GM21737 (cell line): ENCODE data around the gene FLNA.
A peak's percentile ranks its signal among the peaks of the same experiment; 100 is the strongest.
"Not testable (repeated sequence)": the region's sequence is repeated elsewhere in the genome, so short reads cannot be mapped to it uniquely, and the experiment has no call there.

Experiments
- ATAC-seq: cut with Tn5 transposase; IDR thresholded peaks from one replicate; pipeline ENCODE4 v1.9.1; 2021; ENCODE audit warnings: mild to moderate bottlenecking, moderate library complexity; ENCODE audit not compliant: unreplicated experiment

FLNA gene

GRCh38 chrX:154343063-154343462, 31.4 kb downstream of the FLNA start:
- not testable (repeated sequence) for ATAC-seq

GRCh38 chrX:154341399-154342298, 32.8 kb downstream of the FLNA start:
- ATAC-seq, result peak; percentile 71

- ATAC-seq, result no peak
Measured at GRCh38 chrX:154334496-154334895, 39.9 kb downstream of the FLNA start.

GRCh38 chrX:154333837-154334271, 40.6 kb downstream of the FLNA start:
- no peak for ATAC-seq

- ATAC-seq, result no peak
Measured at GRCh38 chrX:154333116-154333515, 41.3 kb downstream of the FLNA start.

- ATAC-seq, result no peak
Measured at GRCh38 chrX:154332561-154332960, 41.9 kb downstream of the FLNA start.

GRCh38 chrX:154329294-154329693, 45.1 kb downstream of the FLNA start:
- no peak for ATAC-seq

GRCh38 chrX:154328646-154329045, 45.8 kb downstream of the FLNA start:
- no peak for ATAC-seq

GRCh38 chrX:154327038-154327820, 47.2 kb downstream of the FLNA start:
- ATAC-seq, result no peak

GRCh38 chrX:154325541-154325940, 48.9 kb downstream of the FLNA start:
- ATAC-seq, result no peak

- no peak for ATAC-seq
Measured at GRCh38 chrX:154323537-154323936, 50.9 kb downstream of the FLNA start.

- no peak for ATAC-seq
Measured at GRCh38 chrX:154322890-154323289, 51.5 kb downstream of the FLNA start.

GRCh38 chrX:154321594-154321993, 52.8 kb downstream of the FLNA start:
- ATAC-seq, result no peak

GRCh38 chrX:154321152-154321551, 53.3 kb downstream of the FLNA start:
- no peak for ATAC-seq

GRCh38 chrX:154320406-154320805, 54.0 kb downstream of the FLNA start:
- ATAC-seq, result no peak

- ATAC-seq, result no peak
Measured at GRCh38 chrX:154317391-154317995, 56.9 kb downstream of the FLNA start.

- ATAC-seq, result no peak
Measured at GRCh38 chrX:154315416-154315815, 59.0 kb downstream of the FLNA start.

- no peak for ATAC-seq
Measured at GRCh38 chrX:154313147-154313546, 61.3 kb downstream of the FLNA start.

GRCh38 chrX:154312116-154312515, 62.3 kb downstream of the FLNA start:
- ATAC-seq, result no peak

GRCh38 chrX:154310616-154311536, 63.6 kb downstream of the FLNA start:
- ATAC-seq, result no peak
